GM23338 (cell line): ENCODE measurements around the gene ARL6IP4. TPM values are rescaled to one million over a fixed set of nuclear protein-coding genes. Genes with fewer than 3 reads are reported as not detected.

Source experiments
- ATAC-seq: fragments of 200-7000 bp; cut with Tn5 transposase; 3 replicates; pipeline ENCODE4 v1.9.1; 2020
- DNase-seq: peaks from one replicate; pipeline ENCODE4 v3.0.0-alpha.2; 2015; ENCODE audit warnings: low spot score
- H2AFZ ChIP-seq: fragments of 200-600 bp; sonication (generic); 2 replicates; pipeline ENCODE4 v1.8.0; 2016; ENCODE audit warnings: antibody characterized with exemption, mild to moderate bottlenecking, moderate library complexity
- H3F3A ChIP-seq: fragments of 200-600 bp; sonication (generic); replicated peaks from 2 replicates; pipeline ENCODE4 v1.8.0; 2017; ENCODE audit warnings: antibody characterized with exemption, mixed run types, low read depth
- H3K27ac ChIP-seq: fragments of 200-600 bp; sonication (generic); 2 replicates; pipeline ENCODE4 v1.6.1; 2016; ENCODE audit warnings: low read depth
- H3K27me3 ChIP-seq: fragments of 200-600 bp; sonication (generic); 2 replicates; pipeline ENCODE4 v1.8.0; 2016; ENCODE audit warnings: mild to moderate bottlenecking, mixed run types, moderate library complexity; ENCODE audit not compliant: insufficient read depth
- H3K36me3 ChIP-seq: fragments of 200-600 bp; sonication (generic); 2 replicates; pipeline ENCODE4 v1.8.0; 2016; ENCODE audit warnings: mild to moderate bottlenecking; ENCODE audit not compliant: insufficient read depth
- H3K4me1 ChIP-seq: fragments of 200-600 bp; sonication (generic); 2 replicates; pipeline ENCODE4 v1.8.0; 2016; ENCODE audit warnings: mild to moderate bottlenecking, moderate library complexity; ENCODE audit not compliant: insufficient read depth
- H3K4me2 ChIP-seq: fragments of 200-600 bp; sonication (generic); 2 replicates; pipeline ENCODE4 v1.7.1; 2017; ENCODE audit warnings: mixed run types
- H3K4me3 ChIP-seq: fragments of 200-600 bp; sonication (generic); 2 replicates; pipeline ENCODE4 v1.6.1; 2016; ENCODE audit warnings: mixed run types
- H3K79me2 ChIP-seq: fragments of 200-600 bp; sonication (generic); replicated peaks from 2 replicates; pipeline ENCODE4 v1.8.0; 2017; ENCODE audit warnings: mild to moderate bottlenecking; ENCODE audit not compliant: insufficient read depth
- H3K9me2 ChIP-seq: fragments of 200-600 bp; sonication (generic); 2 replicates; pipeline ENCODE4 v1.8.0; 2017; ENCODE audit not compliant: insufficient read depth
- H4K20me1 ChIP-seq: fragments of 200-600 bp; sonication (generic); replicated peaks from 2 replicates; pipeline ENCODE4 v1.8.0; 2017; ENCODE audit warnings: mild to moderate bottlenecking; ENCODE audit not compliant: insufficient read depth
- H3K27ac Mint-ChIP-seq: 2 replicates; pipeline ENCODE4 v1.8.0; 2020; ENCODE audit warnings: inconsistent platforms, mild to moderate bottlenecking, moderate library complexity, mixed read lengths
- H3K27me3 Mint-ChIP-seq: 3 replicates; pipeline ENCODE4 v1.8.0; 2022; ENCODE audit warnings: low read depth, mild to moderate bottlenecking, moderate library complexity, mixed read lengths, inconsistent platforms; ENCODE audit not compliant: insufficient read depth, poor library complexity
- H3K36me3 Mint-ChIP-seq: 3 replicates; pipeline ENCODE4 v1.8.0; 2021; ENCODE audit warnings: low read depth, mild to moderate bottlenecking, inconsistent platforms, moderate library complexity, mixed read lengths
- H3K4me1 Mint-ChIP-seq: 3 replicates; pipeline ENCODE4 v1.8.0; 2020; ENCODE audit warnings: mild to moderate bottlenecking, inconsistent platforms, mixed read lengths
- H3K4me3 Mint-ChIP-seq: 3 replicates; pipeline ENCODE4 v1.8.0; 2021; ENCODE audit warnings: moderate library complexity, mild to moderate bottlenecking, inconsistent platforms, mixed read lengths
- H3K9me3 Mint-ChIP-seq: 3 replicates; pipeline ENCODE4 v1.8.0; 2020; ENCODE audit warnings: moderate library complexity, mild to moderate bottlenecking, inconsistent platforms, mixed read lengths
- CREB1 ChIP-seq: fragments of 250-450 bp; sonication (Bioruptor Pico); IDR thresholded peaks from 2 replicates; pipeline ENCODE4 v1.5.0; 2020; ENCODE audit warnings: low read depth, mild to moderate bottlenecking, moderate library complexity
- EZH2 ChIP-seq: fragments of 200-600 bp; sonication (generic); IDR thresholded peaks from one replicate; pipeline ENCODE4 v1.8.0; 2017; ENCODE audit warnings: antibody characterized with exemption, mild to moderate bottlenecking, low read depth; ENCODE audit not compliant: unreplicated experiment
- JUNB ChIP-seq: IDR thresholded peaks from one replicate; pipeline ENCODE4 v1.6.1; 2016; ENCODE audit warnings: antibody characterized with exemption; ENCODE audit not compliant: unreplicated experiment
- NANOG ChIP-seq: IDR thresholded peaks from 2 replicates; pipeline ENCODE4 v1.6.1; 2016; ENCODE audit warnings: antibody characterized with exemption, borderline replicate concordance
- POLR2AphosphoS5 ChIP-seq: IDR thresholded peaks from 2 replicates; pipeline ENCODE4 v1.6.1; 2016; ENCODE audit warnings: antibody characterized with exemption, low read depth
- REST ChIP-seq: IDR thresholded peaks from one replicate; pipeline ENCODE4 v1.6.1; 2018; ENCODE audit warnings: antibody characterized with exemption; ENCODE audit not compliant: unreplicated experiment
- STAT1 ChIP-seq: IDR thresholded peaks from one replicate; pipeline ENCODE4 v1.6.1; 2016; ENCODE audit warnings: antibody characterized with exemption; ENCODE audit not compliant: unreplicated experiment
- ZNF114 ChIP-seq: fragments of 250-450 bp; sonication (Bioruptor Pico); IDR thresholded peaks from 2 replicates; pipeline ENCODE4 v1.5.0; 2020; ENCODE audit warnings: mild to moderate bottlenecking, moderate library complexity
- ZNF462 ChIP-seq: fragments of 250-450 bp; sonication (Bioruptor Pico); IDR thresholded peaks from 2 replicates; pipeline ENCODE4 v1.5.0; 2020; ENCODE audit warnings: mild to moderate bottlenecking, moderate library complexity
- polyA plus RNA-seq: library from polyadenylated mRNA; unstranded; fragments of >200 nt; fragmentation: Nextera tagmentation; extraction: Ambion mirVana; gene quantifications from 2 replicates; pipeline ENCODE4 v1.2.1, GENCODE V29; 2016
- total RNA-seq: library from RNA; depleted of rRNA; stranded (reverse); fragments of >200 nt; shearing (Covaris generic); gene quantifications from 2 replicates; pipeline ENCODE4 v1.2.3, GENCODE V29; 2014

Gene ARL6IP4
- total and polyA plus RNA-seq, 2 experiments from 2014 or later = 85.5 to 169 TPM

GRCh38 chr12:122959566-122960192 is 20.8 kb upstream of the ARL6IP4 start:
- Histone ChIP-seq H3K27ac (no peak overlapping the region), H3K4me3 (no peak overlapping the region), H3K4me2 (no peak overlapping the region), H4K20me1 (no peaks in the 10 kb centered on the region), H3K9me2 (no peaks in the 10 kb centered on the region), H3K4me1 (no peaks in the 10 kb centered on the region; the same call in 1 of the 2 replicates), H3F3A (no peaks in the 10 kb centered on the region), H3K36me3 (no peaks in the 10 kb centered on the region), H3K79me2 (no peaks in the 10 kb centered on the region), H2AFZ (no peak overlapping the region), H3K27me3 (no peaks in the 10 kb centered on the region)
- H3K27me3 Mint-ChIP-seq = peaks cover 2% of the 10 kb centered on the region
- no peak overlapping the region for H3K4me3 Mint-ChIP-seq
- ATAC-seq (no peak), DNase-seq (no peak)
- peaks cover 3% of the 10 kb centered on the region; the same call in 1 of the 3 replicates for H3K36me3 Mint-ChIP-seq
- TF ChIP-seq JUNB (no peak), STAT1 (no peak), NANOG (no peak), POLR2AphosphoS5 (no peak), ZNF114 (no peak), CREB1 (CRISPR knock-in tag) (no peak), REST (no peak), EZH2 (no peak), ZNF462 (CRISPR knock-in tag) (no peak)
- H3K9me3 Mint-ChIP-seq = no peaks in the 10 kb centered on the region
- H3K4me1 Mint-ChIP-seq = peaks cover 7% of the 10 kb centered on the region
- H3K27ac Mint-ChIP-seq = no peak overlapping the region
